GM23338 (cell line): Measurements from ENCODE around the gene INSL3. TPM values are rescaled to one million over a fixed set of nuclear protein-coding genes. Genes with fewer than 3 reads are reported as not detected.

Source experiments
- ATAC-seq: fragments of 200-7000 bp; cut with Tn5 transposase; 3 replicates; pipeline ENCODE4 v1.9.1; 2020
- DNase-seq: peaks from one replicate; pipeline ENCODE4 v3.0.0-alpha.2; 2015; ENCODE audit warnings: low spot score
- H2AFZ ChIP-seq: fragments of 200-600 bp; sonication (generic); 2 replicates; pipeline ENCODE4 v1.8.0; 2016; ENCODE audit warnings: antibody characterized with exemption, mild to moderate bottlenecking, moderate library complexity
- H3F3A ChIP-seq: fragments of 200-600 bp; sonication (generic); replicated peaks from 2 replicates; pipeline ENCODE4 v1.8.0; 2017; ENCODE audit warnings: antibody characterized with exemption, mixed run types, low read depth
- H3K27ac ChIP-seq: fragments of 200-600 bp; sonication (generic); 2 replicates; pipeline ENCODE4 v1.6.1; 2016; ENCODE audit warnings: low read depth
- H3K27me3 ChIP-seq: fragments of 200-600 bp; sonication (generic); 2 replicates; pipeline ENCODE4 v1.8.0; 2016; ENCODE audit warnings: mild to moderate bottlenecking, mixed run types, moderate library complexity; ENCODE audit not compliant: insufficient read depth
- H3K36me3 ChIP-seq: fragments of 200-600 bp; sonication (generic); 2 replicates; pipeline ENCODE4 v1.8.0; 2016; ENCODE audit warnings: mild to moderate bottlenecking; ENCODE audit not compliant: insufficient read depth
- H3K4me1 ChIP-seq: fragments of 200-600 bp; sonication (generic); 2 replicates; pipeline ENCODE4 v1.8.0; 2016; ENCODE audit warnings: mild to moderate bottlenecking, moderate library complexity; ENCODE audit not compliant: insufficient read depth
- H3K4me2 ChIP-seq: fragments of 200-600 bp; sonication (generic); 2 replicates; pipeline ENCODE4 v1.7.1; 2017; ENCODE audit warnings: mixed run types
- H3K4me3 ChIP-seq: fragments of 200-600 bp; sonication (generic); 2 replicates; pipeline ENCODE4 v1.6.1; 2016; ENCODE audit warnings: mixed run types
- H3K79me2 ChIP-seq: fragments of 200-600 bp; sonication (generic); replicated peaks from 2 replicates; pipeline ENCODE4 v1.8.0; 2017; ENCODE audit warnings: mild to moderate bottlenecking; ENCODE audit not compliant: insufficient read depth
- H3K9me2 ChIP-seq: fragments of 200-600 bp; sonication (generic); 2 replicates; pipeline ENCODE4 v1.8.0; 2017; ENCODE audit not compliant: insufficient read depth
- H4K20me1 ChIP-seq: fragments of 200-600 bp; sonication (generic); replicated peaks from 2 replicates; pipeline ENCODE4 v1.8.0; 2017; ENCODE audit warnings: mild to moderate bottlenecking; ENCODE audit not compliant: insufficient read depth
- H3K27ac Mint-ChIP-seq: 2 replicates; pipeline ENCODE4 v1.8.0; 2020; ENCODE audit warnings: inconsistent platforms, mild to moderate bottlenecking, moderate library complexity, mixed read lengths
- H3K27me3 Mint-ChIP-seq: 3 replicates; pipeline ENCODE4 v1.8.0; 2022; ENCODE audit warnings: low read depth, mild to moderate bottlenecking, moderate library complexity, mixed read lengths, inconsistent platforms; ENCODE audit not compliant: insufficient read depth, poor library complexity
- H3K36me3 Mint-ChIP-seq: 3 replicates; pipeline ENCODE4 v1.8.0; 2021; ENCODE audit warnings: low read depth, mild to moderate bottlenecking, inconsistent platforms, moderate library complexity, mixed read lengths
- H3K4me1 Mint-ChIP-seq: 3 replicates; pipeline ENCODE4 v1.8.0; 2020; ENCODE audit warnings: mild to moderate bottlenecking, inconsistent platforms, mixed read lengths
- H3K4me3 Mint-ChIP-seq: 3 replicates; pipeline ENCODE4 v1.8.0; 2021; ENCODE audit warnings: moderate library complexity, mild to moderate bottlenecking, inconsistent platforms, mixed read lengths
- H3K9me3 Mint-ChIP-seq: 3 replicates; pipeline ENCODE4 v1.8.0; 2020; ENCODE audit warnings: moderate library complexity, mild to moderate bottlenecking, inconsistent platforms, mixed read lengths
- CREB1 ChIP-seq: fragments of 250-450 bp; sonication (Bioruptor Pico); IDR thresholded peaks from 2 replicates; pipeline ENCODE4 v1.5.0; 2020; ENCODE audit warnings: low read depth, mild to moderate bottlenecking, moderate library complexity
- EZH2 ChIP-seq: fragments of 200-600 bp; sonication (generic); IDR thresholded peaks from one replicate; pipeline ENCODE4 v1.8.0; 2017; ENCODE audit warnings: antibody characterized with exemption, mild to moderate bottlenecking, low read depth; ENCODE audit not compliant: unreplicated experiment
- JUNB ChIP-seq: IDR thresholded peaks from one replicate; pipeline ENCODE4 v1.6.1; 2016; ENCODE audit warnings: antibody characterized with exemption; ENCODE audit not compliant: unreplicated experiment
- POLR2AphosphoS5 ChIP-seq: IDR thresholded peaks from 2 replicates; pipeline ENCODE4 v1.6.1; 2016; ENCODE audit warnings: antibody characterized with exemption, low read depth
- STAT1 ChIP-seq: IDR thresholded peaks from one replicate; pipeline ENCODE4 v1.6.1; 2016; ENCODE audit warnings: antibody characterized with exemption; ENCODE audit not compliant: unreplicated experiment
- ZNF114 ChIP-seq: fragments of 250-450 bp; sonication (Bioruptor Pico); IDR thresholded peaks from 2 replicates; pipeline ENCODE4 v1.5.0; 2020; ENCODE audit warnings: mild to moderate bottlenecking, moderate library complexity
- ZNF331 ChIP-seq: fragments of 250-450 bp; sonication (Bioruptor Pico); IDR thresholded peaks from 2 replicates; pipeline ENCODE4 v1.5.0; 2020; ENCODE audit warnings: low read depth, mild to moderate bottlenecking, moderate library complexity
- polyA plus RNA-seq: library from polyadenylated mRNA; unstranded; fragments of >200 nt; fragmentation: Nextera tagmentation; extraction: Ambion mirVana; gene quantifications from 2 replicates; pipeline ENCODE4 v1.2.1, GENCODE V29; 2016
- total RNA-seq: library from RNA; depleted of rRNA; stranded (reverse); fragments of >200 nt; shearing (Covaris generic); gene quantifications from 2 replicates; pipeline ENCODE4 v1.2.3, GENCODE V29; 2014
- TF ChIP-seq, protein P1 (sequence below): IDR thresholded peaks from 2 replicates; pipeline ENCODE4 v1.6.1; 2016; ENCODE audit warnings: antibody characterized with exemption
- TF ChIP-seq, protein P2 (sequence below): IDR thresholded peaks from one replicate; pipeline ENCODE4 v1.6.1; 2018; ENCODE audit warnings: antibody characterized with exemption; ENCODE audit not compliant: unreplicated experiment
- TF ChIP-seq, protein P3 (sequence below), 2 experiments: fragments of 200-600 bp in 1 of 2; sonication (generic) in 1 of 2; conservative IDR thresholded peaks; 2 replicates each; pipeline versions ENCODE4 v1.5.1 to v1.6.1; 2016 to 2017; ENCODE audit warnings: antibody characterized with exemption in 2 of 2, low read depth in 2 of 2, mild to moderate bottlenecking in 2 of 2, moderate library complexity in 1 of 2
- TF ChIP-seq, protein P4 (sequence below): fragments of 250-450 bp; sonication (Bioruptor Pico); IDR thresholded peaks from 2 replicates; pipeline ENCODE4 v1.5.0; 2020; ENCODE audit warnings: mild to moderate bottlenecking, moderate library complexity

INSL3 gene
- total and polyA plus RNA-seq, 2 experiments from 2014 or later = 0.76 TPM; not detected in 1

DNA sequence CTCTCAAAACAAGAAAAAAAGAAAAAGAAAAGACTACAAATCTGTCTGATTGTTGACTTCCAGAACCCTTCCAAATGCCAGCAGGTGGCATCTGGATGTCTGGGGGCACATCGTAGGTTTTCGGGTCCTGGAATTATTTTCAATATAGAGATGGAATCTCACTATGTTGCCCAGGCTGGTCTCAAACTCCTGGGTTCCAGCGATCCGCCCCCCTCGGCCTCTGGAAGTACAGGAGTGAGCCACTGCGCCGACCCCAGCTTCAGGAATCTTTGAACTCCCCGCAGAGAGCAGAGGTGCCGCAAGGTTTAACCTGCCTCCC is 26.9 kb downstream of the INSL3 start (continued):
- TF ChIP-seq, protein P1, sequence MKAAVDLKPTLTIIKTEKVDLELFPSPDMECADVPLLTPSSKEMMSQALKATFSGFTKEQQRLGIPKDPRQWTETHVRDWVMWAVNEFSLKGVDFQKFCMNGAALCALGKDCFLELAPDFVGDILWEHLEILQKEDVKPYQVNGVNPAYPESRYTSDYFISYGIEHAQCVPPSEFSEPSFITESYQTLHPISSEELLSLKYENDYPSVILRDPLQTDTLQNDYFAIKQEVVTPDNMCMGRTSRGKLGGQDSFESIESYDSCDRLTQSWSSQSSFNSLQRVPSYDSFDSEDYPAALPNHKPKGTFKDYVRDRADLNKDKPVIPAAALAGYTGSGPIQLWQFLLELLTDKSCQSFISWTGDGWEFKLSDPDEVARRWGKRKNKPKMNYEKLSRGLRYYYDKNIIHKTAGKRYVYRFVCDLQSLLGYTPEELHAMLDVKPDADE = no peak
- TF ChIP-seq ZNF114 (CRISPR knock-in tag) = no peak

DNA sequence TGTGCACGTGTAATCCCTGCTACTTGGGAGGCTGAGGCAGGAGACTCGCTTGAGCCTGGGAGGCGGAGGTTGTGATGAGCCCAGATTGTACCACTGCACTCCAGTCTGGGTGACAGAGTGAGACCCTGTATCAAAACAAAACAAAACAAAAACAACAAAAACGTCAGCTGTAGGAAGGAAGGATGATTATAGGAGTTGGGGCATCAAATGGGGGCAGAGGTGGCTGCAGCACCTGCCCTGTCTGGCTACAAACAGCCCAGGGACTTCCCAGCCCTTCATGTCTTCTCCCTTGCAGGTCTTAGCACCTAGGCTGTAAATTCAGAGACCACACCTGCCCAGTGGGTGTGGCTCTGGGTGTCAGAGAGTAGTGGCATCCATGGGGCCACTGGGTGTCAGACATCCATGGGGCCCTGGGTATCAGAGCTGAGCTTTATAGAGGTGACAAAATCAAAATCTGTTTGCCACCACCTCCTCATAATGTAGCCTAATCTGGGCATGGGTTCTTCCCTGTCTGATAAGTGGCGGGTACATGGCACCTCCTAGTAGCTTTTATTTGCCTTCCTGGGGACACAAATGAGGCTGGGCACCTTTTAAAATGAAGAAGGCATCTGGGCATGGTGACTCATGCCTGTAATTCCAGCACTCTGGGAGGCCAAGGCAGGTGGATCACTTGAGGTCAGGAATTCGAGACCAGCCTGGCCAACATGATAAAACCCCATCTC is 31.1 kb downstream of the INSL3 start:
- Mint-ChIP-seq H3K9me3 (no peaks in the 10 kb centered on the region), H3K4me1 (peaks cover 9% of the 10 kb centered on the region), H3K4me3 (no peak overlapping the region), H3K36me3 (peaks cover 7% of the 10 kb centered on the region; the same call in 1 of the 3 replicates), H3K27ac (no peak overlapping the region), H3K27me3 (peaks cover 14% of the 10 kb centered on the region)
- H3K79me2 ChIP-seq = no peaks in the 10 kb centered on the region
- DNase-seq (no peak), ATAC-seq (no peak)
- no peak overlapping the region for H2AFZ ChIP-seq
- H3K9me2 ChIP-seq = no peaks in the 10 kb centered on the region
- H3K27me3 ChIP-seq = peaks cover 7% of the 10 kb centered on the region
- H3K4me3 ChIP-seq = no peak overlapping the region
- no peaks in the 10 kb centered on the region; the same call in 1 of the 2 replicates for H3K36me3 ChIP-seq
- H3F3A ChIP-seq = peaks cover 8% of the 10 kb centered on the region; the same call in 1 of the 2 replicates
- no peaks in the 10 kb centered on the region for H3K4me1 ChIP-seq
- no peak overlapping the region for H3K4me2 ChIP-seq
- H4K20me1 ChIP-seq = no peaks in the 10 kb centered on the region
- H3K27ac ChIP-seq = no peak overlapping the region
- TF ChIP-seq JUNB = no peak
- TF ChIP-seq, protein P2, sequence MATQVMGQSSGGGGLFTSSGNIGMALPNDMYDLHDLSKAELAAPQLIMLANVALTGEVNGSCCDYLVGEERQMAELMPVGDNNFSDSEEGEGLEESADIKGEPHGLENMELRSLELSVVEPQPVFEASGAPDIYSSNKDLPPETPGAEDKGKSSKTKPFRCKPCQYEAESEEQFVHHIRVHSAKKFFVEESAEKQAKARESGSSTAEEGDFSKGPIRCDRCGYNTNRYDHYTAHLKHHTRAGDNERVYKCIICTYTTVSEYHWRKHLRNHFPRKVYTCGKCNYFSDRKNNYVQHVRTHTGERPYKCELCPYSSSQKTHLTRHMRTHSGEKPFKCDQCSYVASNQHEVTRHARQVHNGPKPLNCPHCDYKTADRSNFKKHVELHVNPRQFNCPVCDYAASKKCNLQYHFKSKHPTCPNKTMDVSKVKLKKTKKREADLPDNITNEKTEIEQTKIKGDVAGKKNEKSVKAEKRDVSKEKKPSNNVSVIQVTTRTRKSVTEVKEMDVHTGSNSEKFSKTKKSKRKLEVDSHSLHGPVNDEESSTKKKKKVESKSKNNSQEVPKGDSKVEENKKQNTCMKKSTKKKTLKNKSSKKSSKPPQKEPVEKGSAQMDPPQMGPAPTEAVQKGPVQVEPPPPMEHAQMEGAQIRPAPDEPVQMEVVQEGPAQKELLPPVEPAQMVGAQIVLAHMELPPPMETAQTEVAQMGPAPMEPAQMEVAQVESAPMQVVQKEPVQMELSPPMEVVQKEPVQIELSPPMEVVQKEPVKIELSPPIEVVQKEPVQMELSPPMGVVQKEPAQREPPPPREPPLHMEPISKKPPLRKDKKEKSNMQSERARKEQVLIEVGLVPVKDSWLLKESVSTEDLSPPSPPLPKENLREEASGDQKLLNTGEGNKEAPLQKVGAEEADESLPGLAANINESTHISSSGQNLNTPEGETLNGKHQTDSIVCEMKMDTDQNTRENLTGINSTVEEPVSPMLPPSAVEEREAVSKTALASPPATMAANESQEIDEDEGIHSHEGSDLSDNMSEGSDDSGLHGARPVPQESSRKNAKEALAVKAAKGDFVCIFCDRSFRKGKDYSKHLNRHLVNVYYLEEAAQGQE = no peak
- TF ChIP-seq CREB1 = no peak
- TF ChIP-seq, protein P3, sequence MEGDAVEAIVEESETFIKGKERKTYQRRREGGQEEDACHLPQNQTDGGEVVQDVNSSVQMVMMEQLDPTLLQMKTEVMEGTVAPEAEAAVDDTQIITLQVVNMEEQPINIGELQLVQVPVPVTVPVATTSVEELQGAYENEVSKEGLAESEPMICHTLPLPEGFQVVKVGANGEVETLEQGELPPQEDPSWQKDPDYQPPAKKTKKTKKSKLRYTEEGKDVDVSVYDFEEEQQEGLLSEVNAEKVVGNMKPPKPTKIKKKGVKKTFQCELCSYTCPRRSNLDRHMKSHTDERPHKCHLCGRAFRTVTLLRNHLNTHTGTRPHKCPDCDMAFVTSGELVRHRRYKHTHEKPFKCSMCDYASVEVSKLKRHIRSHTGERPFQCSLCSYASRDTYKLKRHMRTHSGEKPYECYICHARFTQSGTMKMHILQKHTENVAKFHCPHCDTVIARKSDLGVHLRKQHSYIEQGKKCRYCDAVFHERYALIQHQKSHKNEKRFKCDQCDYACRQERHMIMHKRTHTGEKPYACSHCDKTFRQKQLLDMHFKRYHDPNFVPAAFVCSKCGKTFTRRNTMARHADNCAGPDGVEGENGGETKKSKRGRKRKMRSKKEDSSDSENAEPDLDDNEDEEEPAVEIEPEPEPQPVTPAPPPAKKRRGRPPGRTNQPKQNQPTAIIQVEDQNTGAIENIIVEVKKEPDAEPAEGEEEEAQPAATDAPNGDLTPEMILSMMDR (conservative IDR thresholded peaks at IDR 0.05; ENCODE audit: low read depth in 2 of 2) = no peak
- TF ChIP-seq STAT1 = no peak
- TF ChIP-seq, protein P4, sequence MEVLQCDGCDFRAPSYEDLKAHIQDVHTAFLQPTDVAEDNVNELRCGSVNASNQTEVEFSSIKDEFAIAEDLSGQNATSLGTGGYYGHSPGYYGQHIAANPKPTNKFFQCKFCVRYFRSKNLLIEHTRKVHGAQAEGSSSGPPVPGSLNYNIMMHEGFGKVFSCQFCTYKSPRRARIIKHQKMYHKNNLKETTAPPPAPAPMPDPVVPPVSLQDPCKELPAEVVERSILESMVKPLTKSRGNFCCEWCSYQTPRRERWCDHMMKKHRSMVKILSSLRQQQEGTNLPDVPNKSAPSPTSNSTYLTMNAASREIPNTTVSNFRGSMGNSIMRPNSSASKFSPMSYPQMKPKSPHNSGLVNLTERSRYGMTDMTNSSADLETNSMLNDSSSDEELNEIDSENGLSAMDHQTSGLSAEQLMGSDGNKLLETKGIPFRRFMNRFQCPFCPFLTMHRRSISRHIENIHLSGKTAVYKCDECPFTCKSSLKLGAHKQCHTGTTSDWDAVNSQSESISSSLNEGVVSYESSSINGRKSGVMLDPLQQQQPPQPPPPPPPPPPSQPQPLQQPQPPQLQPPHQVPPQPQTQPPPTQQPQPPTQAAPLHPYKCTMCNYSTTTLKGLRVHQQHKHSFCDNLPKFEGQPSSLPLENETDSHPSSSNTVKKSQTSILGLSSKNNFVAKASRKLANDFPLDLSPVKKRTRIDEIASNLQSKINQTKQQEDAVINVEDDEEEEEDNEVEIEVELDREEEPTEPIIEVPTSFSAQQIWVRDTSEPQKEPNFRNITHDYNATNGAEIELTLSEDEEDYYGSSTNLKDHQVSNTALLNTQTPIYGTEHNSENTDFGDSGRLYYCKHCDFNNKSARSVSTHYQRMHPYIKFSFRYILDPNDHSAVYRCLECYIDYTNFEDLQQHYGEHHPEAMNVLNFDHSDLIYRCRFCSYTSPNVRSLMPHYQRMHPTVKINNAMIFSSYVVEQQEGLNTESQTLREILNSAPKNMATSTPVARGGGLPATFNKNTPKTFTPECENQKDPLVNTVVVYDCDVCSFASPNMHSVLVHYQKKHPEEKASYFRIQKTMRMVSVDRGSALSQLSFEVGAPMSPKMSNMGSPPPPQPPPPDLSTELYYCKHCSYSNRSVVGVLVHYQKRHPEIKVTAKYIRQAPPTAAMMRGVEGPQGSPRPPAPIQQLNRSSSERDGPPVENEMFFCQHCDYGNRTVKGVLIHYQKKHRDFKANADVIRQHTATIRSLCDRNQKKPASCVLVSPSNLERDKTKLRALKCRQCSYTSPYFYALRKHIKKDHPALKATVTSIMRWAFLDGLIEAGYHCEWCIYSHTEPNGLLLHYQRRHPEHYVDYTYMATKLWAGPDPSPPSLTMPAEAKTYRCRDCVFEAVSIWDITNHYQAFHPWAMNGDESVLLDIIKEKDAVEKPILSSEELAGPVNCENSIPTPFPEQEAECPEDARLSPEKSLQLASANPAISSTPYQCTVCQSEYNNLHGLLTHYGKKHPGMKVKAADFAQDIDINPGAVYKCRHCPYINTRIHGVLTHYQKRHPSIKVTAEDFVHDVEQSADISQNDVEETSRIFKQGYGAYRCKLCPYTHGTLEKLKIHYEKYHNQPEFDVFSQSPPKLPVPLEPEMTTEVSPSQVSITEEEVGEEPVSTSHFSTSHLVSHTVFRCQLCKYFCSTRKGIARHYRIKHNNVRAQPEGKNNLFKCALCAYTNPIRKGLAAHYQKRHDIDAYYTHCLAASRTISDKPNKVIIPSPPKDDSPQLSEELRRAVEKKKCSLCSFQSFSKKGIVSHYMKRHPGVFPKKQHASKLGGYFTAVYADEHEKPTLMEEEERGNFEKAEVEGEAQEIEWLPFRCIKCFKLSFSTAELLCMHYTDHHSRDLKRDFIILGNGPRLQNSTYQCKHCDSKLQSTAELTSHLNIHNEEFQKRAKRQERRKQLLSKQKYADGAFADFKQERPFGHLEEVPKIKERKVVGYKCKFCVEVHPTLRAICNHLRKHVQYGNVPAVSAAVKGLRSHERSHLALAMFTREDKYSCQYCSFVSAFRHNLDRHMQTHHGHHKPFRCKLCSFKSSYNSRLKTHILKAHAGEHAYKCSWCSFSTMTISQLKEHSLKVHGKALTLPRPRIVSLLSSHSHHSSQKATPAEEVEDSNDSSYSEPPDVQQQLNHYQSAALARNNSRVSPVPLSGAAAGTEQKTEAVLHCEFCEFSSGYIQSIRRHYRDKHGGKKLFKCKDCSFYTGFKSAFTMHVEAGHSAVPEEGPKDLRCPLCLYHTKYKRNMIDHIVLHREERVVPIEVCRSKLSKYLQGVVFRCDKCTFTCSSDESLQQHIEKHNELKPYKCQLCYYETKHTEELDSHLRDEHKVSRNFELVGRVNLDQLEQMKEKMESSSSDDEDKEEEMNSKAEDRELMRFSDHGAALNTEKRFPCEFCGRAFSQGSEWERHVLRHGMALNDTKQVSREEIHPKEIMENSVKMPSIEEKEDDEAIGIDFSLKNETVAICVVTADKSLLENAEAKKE (CRISPR knock-in tag) = no peak
- TF ChIP-seq ZNF331 (CRISPR knock-in tag) = no peak
- TF ChIP-seq EZH2 = no peak
- no peak for TF ChIP-seq ZNF114 (CRISPR knock-in tag)
- TF ChIP-seq POLR2AphosphoS5 = no peak
